Measurements from ENCODE around the gene MTRFR.
"Not testable (repeated sequence)": the region's sequence is repeated elsewhere in the genome, so short reads cannot be mapped to it uniquely, and the experiment has no call there.

DNA sequence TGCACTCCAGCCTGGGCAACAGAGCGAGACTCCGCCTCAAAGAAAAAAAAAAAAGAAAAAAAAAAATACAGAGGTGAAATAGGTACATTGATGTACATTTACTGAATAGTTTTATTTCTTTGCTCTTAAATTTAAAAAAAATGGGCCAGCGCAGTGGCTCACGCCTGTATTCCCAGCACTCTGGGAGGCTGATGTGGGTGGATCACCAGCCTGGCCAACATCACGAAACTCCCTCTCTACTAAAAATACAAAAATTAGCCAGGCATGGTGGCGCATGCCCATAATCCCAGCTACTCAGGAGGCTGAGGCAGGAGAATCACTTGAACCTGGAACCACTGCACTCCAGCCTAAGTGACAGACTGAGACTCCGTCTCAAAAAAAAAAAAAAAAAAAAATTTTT, 25.4 kb upstream of the MTRFR start:
- TF ChIP-seq TAF1, POLR2A (IDR thresholded peaks at IDR 0.05; ENCODE audit: low read depth, low read length): not testable (repeated sequence)
